Measurements from ENCODE around the gene ABCA7.
"Not testable (repeated sequence)": the region's sequence is repeated elsewhere in the genome, so short reads cannot be mapped to it uniquely, and the experiment has no call there.

Gene ABCA7

GRCh38 chr19:1105873-1106840, 66.2 kb downstream of the ABCA7 start:
- no peak for DNase-seq (ENCODE audit: low read depth in 2 of 2)

- no peak for DNase-seq (ENCODE audit: low read depth in 2 of 2)
These were observed 67.1 kb downstream of the ABCA7 start for GRCh38 chr19:1106841-1107660.

DNA sequence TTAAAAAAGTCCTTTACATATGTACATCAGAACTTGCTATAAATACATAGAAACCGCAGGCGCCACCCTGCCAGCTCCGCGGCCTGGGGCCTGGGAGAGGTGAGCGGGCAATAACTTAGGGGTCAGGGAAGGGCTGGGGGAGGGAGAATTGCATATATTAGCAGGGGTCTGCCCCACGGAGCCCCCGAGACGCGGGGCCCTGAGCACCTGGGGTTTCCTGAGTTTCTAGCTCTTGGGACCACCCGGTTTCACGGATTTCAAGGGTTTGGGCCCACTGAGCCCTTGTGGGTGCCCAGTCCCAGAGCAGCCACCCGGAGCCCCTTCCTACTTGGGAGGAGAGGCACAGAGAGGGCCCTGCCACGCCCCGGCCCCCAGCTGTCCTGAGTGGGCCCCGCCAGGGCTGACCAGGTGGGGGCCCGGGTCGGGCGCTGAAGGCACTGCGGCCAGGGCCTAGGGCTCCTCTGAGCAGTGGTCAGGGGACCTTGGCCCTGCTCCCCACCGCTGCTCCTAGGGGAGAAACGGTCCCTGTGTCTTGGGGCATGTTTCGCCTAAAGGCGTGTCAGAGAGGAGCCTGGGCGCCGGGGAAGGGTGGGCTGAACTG, 67.9 kb downstream of the ABCA7 start:
- DNase-seq (ENCODE audit: low read depth in 2 of 2), result no peak

DNA sequence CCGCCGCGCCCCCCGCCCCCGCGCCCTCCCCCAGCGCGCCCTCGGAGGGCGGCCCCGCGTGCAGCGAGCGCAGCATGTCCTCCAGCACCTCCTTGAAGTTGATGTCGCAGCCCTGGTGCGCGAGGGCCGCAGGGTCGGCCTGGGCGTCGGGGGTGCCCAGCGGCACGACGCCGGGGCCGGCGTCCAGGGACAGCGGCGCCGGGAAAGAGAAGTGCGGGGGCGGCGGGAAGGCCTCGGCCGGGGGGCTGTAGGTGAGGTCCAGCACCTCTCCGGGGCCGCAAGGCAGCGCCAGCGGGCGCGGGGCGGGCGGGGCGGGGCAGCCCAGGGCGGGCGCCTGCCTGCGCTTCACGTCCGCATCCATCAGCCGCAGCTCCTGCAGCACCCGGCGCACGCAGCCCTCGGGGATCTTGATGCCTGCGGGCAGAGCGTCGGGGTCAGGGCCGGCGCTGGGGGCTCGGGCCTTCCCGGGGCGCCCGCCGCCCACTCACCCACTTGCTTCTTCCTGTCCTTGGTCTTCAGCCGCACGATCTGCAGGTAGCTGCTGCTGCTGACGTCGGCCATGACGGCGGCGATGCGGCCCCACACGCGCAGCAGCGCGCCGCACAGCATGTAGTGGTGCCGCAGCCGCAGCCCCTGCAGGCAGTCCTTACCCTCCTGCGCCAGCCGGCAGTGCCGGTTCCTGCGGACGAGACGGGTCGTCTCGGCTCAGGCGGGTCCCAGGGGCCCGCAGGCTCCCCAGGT, 68.6 kb downstream of the ABCA7 start:
- no peak for DNase-seq (ENCODE audit: low read depth in 2 of 2)

GRCh38 chr19:1109032-1109551, 69.2 kb downstream of the ABCA7 start:
- DNase-seq (ENCODE audit: low read depth in 2 of 2), result no peak

- no peak for DNase-seq (ENCODE audit: low read depth in 2 of 2)
These were observed 70.1 kb downstream of the ABCA7 start for GRCh38 chr19:1109697-1110671.

- DNase-seq (ENCODE audit: low read depth in 2 of 2), result no peak
These were observed 71.1 kb downstream of the ABCA7 start for GRCh38 chr19:1110809-1111640.

GRCh38 chr19:1111641-1112267, 71.8 kb downstream of the ABCA7 start:
- no peak for DNase-seq (ENCODE audit: low read depth in 2 of 2)

GRCh38 chr19:1112268-1113029, 72.5 kb downstream of the ABCA7 start:
- DNase-seq (ENCODE audit: low read depth in 2 of 2), result no peak

GRCh38 chr19:1113030-1113985, 73.4 kb downstream of the ABCA7 start:
- peak; percentile 71 to 75 for DNase-seq (ENCODE audit: low read depth in 2 of 2)

DNA sequence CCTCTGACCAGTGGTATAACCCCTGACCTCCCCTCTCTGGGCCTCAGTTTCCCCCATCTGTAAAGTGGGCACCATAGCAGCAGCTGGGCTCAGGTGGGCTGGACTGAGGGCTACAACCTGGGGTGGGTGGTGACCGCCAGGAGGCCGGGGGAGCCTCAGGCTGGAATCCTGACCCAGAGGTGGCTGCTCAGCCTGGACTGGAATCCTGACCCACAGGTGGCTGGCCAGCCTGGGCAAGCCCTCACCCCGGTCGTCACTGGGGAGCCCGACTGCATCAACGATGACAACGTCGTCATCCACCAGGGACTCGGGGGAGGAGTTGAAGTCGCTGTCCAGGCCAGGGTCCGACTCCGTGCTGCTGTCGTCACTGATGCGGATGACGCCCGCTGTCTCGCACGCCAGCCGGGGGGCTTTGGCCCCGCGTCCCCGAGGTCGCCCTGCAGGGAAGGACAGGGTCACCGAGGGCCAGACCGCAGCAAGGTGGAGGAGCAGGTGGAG, 74.1 kb downstream of the ABCA7 start:
- no peak for DNase-seq (ENCODE audit: low read depth in 2 of 2)

GRCh38 chr19:1114728-1115127, 74.8 kb downstream of the ABCA7 start:
- DNase-seq (ENCODE audit: low read depth in 2 of 2), result not testable (repeated sequence)
